HFFc6 (cell line): ENCODE results near the gene WFIKKN2. TPM values are rescaled to one million over a fixed set of nuclear protein-coding genes. Genes with fewer than 3 reads are reported as not detected.

ENCODE experiments used
- DNase-seq: peaks from one replicate; pipeline ENCODE4 v3.0.0-alpha.2; 2018
- H3K27ac Mint-ChIP-seq: 2 replicates; pipeline ENCODE4 v1.8.0; 2020; ENCODE audit warnings: mild to moderate bottlenecking, mixed read lengths
- H3K27me3 Mint-ChIP-seq: 2 replicates; pipeline ENCODE4 v1.8.0; 2021; ENCODE audit warnings: mild to moderate bottlenecking, moderate library complexity, mixed read lengths; ENCODE audit not compliant: insufficient read depth
- H3K36me3 Mint-ChIP-seq: 2 replicates; pipeline ENCODE4 v1.8.0; 2021; ENCODE audit warnings: low read depth, mixed read lengths
- H3K4me1 Mint-ChIP-seq: 2 replicates; pipeline ENCODE4 v1.8.0; 2020; ENCODE audit warnings: low read depth, mixed read lengths
- H3K4me3 Mint-ChIP-seq: 2 replicates; pipeline ENCODE4 v1.8.0; 2020; ENCODE audit warnings: mild to moderate bottlenecking, moderate library complexity, mixed read lengths
- H3K9me3 Mint-ChIP-seq: 2 replicates; pipeline ENCODE4 v1.8.0; 2020; ENCODE audit warnings: mild to moderate bottlenecking, mixed read lengths
- total RNA-seq, 6 experiments: library from RNA; stranded (reverse); fragmentation: NEBNext Ultra II Directional; extraction: Animal tissue kit (Norgen Biotek cat#: 25700); gene quantifications; 2 replicates in 1 of 6; 3 replicates in 5 of 6; pipeline ENCODE4 v1.2.3, GENCODE V29; 2021
- TF ChIP-seq, protein P1 (sequence below): fragments of 200-600 bp; sonication (generic); IDR thresholded peaks from 2 replicates; pipeline ENCODE4 v1.5.0; 2021; ENCODE audit warnings: antibody characterized with exemption, mild to moderate bottlenecking

Gene WFIKKN2
- total RNA-seq, 6 experiments from 2014 or later: 0.05 to 0.07 (median 0.05) TPM; not detected in 3

DNA sequence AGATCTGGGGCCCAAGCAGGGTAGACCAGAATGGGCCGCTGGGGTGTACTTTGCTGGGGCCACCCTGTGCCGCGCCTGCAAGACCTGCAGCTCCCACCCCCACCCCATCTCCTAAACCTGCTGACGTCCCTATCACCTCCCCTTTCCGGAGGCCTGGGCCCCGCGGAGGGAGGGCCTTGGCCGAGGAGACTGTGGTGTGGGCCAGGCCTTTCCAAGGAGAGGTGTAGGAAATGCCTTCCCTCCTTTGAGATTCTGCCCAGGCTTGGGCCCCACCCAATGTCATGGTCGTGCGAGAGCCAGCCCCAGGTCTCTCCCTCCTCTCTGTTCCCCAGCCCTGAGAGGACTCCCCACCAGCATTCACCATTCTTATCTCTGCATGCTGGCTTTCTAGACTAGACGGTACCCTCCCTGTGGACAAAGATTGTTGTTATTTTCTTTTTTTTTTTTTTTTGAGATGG is 3.9 kb upstream of the WFIKKN2 start:
- Mint-ChIP-seq H3K27ac (no peak overlapping the region), H3K4me1 (peaks cover 9% of the 10 kb centered on the region), H3K27me3 (peaks cover 29% of the 10 kb centered on the region), H3K9me3 (no peaks in the 10 kb centered on the region), H3K4me3 (no peak overlapping the region), H3K36me3 (no peaks in the 10 kb centered on the region)
- no peak for DNase-seq
- TF ChIP-seq, protein P1, sequence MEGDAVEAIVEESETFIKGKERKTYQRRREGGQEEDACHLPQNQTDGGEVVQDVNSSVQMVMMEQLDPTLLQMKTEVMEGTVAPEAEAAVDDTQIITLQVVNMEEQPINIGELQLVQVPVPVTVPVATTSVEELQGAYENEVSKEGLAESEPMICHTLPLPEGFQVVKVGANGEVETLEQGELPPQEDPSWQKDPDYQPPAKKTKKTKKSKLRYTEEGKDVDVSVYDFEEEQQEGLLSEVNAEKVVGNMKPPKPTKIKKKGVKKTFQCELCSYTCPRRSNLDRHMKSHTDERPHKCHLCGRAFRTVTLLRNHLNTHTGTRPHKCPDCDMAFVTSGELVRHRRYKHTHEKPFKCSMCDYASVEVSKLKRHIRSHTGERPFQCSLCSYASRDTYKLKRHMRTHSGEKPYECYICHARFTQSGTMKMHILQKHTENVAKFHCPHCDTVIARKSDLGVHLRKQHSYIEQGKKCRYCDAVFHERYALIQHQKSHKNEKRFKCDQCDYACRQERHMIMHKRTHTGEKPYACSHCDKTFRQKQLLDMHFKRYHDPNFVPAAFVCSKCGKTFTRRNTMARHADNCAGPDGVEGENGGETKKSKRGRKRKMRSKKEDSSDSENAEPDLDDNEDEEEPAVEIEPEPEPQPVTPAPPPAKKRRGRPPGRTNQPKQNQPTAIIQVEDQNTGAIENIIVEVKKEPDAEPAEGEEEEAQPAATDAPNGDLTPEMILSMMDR: no peak

DNA sequence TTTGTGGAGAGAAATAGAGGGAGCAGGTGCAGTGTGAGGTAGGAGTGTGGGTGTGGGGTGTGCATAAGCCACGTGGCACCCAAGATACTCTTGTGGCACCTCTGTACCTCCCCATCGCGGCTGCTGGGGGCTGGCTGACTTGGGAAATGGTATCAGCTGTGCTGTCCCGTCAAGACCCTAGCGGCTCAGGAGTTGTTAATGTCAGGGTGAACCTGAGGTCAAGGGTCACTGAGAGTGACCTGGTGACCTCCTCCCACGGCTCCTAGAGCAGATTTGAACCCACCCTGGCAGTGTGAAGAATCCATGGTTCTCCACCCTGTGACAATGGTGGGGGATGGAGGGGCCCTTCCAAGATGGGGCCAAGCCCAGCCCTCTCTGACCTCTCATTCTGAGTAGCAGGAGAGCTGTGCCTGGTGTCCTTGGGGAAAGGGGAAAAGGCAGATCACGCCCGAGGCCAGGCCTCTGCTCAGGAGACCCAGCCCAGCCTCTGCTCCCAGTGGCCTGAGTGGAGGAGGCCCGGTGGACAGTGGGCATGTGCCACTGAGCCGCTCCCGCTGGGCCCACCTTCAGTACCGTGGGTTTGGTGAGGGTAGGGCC is 3.0 kb upstream of the WFIKKN2 start:
- Mint-ChIP-seq H3K4me3 (no peak overlapping the region), H3K36me3 (no peaks in the 10 kb centered on the region), H3K4me1 (peaks cover 9% of the 10 kb centered on the region), H3K27me3 (peaks cover 34% of the 10 kb centered on the region), H3K27ac (no peak overlapping the region), H3K9me3 (no peaks in the 10 kb centered on the region)
- TF ChIP-seq, protein P1: no peak
- DNase-seq: no peak

DNA sequence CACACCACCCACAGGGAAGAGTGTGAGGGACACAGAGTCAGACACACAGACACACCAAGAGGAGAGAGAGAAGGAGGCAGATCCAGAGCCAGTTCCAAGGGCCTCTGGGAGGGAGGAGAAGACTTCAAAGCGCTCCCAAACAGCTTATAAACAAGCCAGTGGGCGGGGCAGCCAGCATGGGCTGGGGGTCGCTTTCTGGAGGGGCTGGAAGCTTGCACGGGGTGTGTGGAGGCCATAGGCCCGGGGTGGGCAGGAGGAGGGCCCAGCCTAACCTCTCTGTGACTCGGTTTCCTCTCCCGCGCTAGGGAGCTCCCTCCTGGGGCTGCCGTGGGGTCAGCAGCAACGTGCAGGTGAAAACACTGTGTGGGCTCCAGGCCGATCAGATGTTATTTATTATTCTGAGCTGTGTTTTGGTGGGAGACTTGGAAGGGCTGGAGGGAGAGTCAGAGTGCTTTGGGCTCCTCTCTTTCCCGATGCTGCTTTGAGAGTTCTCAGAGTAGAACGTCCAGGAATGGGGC is 2.5 kb upstream of the WFIKKN2 start:
- Mint-ChIP-seq H3K27me3 (peaks cover 37% of the 10 kb centered on the region), H3K4me3 (no peak overlapping the region), H3K9me3 (no peaks in the 10 kb centered on the region), H3K27ac (no peak overlapping the region), H3K4me1 (peaks cover 9% of the 10 kb centered on the region), H3K36me3 (no peaks in the 10 kb centered on the region)
- no peak for DNase-seq
- TF ChIP-seq, protein P1: no peak

DNA sequence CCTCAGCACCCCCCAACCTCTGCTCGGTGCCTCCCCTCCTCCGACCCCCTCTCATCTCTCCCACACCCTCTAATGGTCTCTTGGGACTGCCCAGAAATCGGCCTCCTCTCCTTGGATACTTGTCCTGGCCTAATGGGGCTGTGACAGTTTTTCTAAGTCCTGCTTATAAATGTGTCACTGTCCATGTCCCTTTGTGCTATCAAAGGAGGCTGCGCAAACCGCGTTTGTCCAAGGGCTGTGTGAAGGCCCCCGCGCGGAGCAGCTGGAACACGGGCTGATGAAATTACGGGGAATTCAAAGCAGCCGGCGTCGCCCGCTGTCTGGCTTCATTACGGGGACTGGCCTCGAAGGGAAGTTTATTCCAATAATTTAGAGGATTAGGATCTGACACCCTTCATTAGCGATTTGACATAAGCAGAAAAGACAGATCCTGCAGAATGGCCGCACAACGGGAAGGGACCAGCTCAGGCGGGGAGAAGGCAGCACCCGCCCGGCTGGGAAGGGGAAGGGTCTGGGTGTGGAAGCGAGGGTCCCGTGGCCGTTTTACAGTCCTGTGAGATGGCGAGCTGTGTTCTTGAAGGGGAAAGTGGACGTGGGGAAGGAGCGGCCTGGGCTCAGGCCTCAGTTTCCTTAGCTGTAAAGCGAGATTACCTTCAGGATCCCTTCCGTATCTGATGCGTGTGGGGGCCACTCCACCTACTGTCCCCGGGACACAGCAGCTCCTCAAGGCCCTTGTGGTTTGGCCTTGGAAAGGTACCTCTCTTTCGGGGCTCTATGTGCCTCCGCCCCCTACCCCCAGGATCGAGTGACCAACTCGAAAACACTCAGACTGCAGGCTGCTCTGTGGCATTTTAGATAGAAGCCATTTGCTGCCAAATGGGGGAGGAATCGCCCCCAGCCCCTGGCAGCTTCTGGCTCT is 1.6 kb upstream of the WFIKKN2 start:
- no peak overlapping the region for H3K4me3 Mint-ChIP-seq
- H3K9me3 Mint-ChIP-seq: no peaks in the 10 kb centered on the region
- H3K27me3 Mint-ChIP-seq: peaks cover 36% of the 10 kb centered on the region

More for the DNA sequence above, 1.6 kb upstream of the WFIKKN2 start:
- Mint-ChIP-seq H3K4me1 (peaks cover 9% of the 10 kb centered on the region), H3K27ac (no peak overlapping the region), H3K36me3 (no peaks in the 10 kb centered on the region)
- DNase-seq: no peak
- TF ChIP-seq, protein P1: no peak
